Fibroblast of villous mesenchyme (primary cell): Measurements from ENCODE around the gene NOX1. TPM values are rescaled to one million over a fixed set of nuclear protein-coding genes. Genes with fewer than 3 reads are reported as not detected.

ENCODE experiments used
- DNase-seq: peaks from one replicate; pipeline ENCODE4 v3.0.0-alpha.2; 2010; ENCODE audit warnings: low read depth
- H3K4me3 ChIP-seq: 2 replicates; pipeline ENCODE4 v1.5.1; 2011; ENCODE audit warnings: low read depth, mild to moderate bottlenecking, low read length
- total RNA-seq: library from RNA; depleted of rRNA; stranded (reverse); fragments of >200 nt; gene quantifications from 2 replicates; pipeline ENCODE4 v1.2.3, GENCODE V29; 2012
- TF ChIP-seq, protein P1 (sequence below): IDR thresholded peaks from 2 replicates; pipeline ENCODE4 v1.5.1; 2012; ENCODE audit warnings: low read depth, mild to moderate bottlenecking, low read length; ENCODE audit not compliant: insufficient read depth

NOX1 gene
- total RNA-seq, result under 0.01 TPM in 1 of 2 replicates, not detected in the other

DNA sequence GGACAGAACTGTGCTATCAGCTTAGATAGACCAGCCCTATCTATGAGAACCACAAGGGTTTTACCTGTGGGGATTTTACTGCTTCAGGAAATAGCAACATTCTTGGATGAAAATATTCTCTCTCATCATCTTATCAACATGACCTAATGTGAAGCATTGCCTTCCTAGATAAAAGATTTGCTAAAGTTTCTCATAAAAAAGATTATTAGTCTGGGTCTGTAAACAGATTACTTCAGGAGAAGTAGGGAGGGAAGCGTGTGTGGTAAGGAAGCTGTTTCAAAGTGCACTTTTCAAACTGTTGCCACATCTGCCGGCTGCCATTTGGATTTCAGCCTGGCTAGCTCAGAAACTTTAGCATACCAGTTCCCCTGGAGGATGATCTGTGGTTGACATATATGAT, at the start of gene NOX1:
TSS of gene NOX1 (minus strand) at position 35 of the 400 bp plus-strand sequence. CDS start 220 bp downstream, outside the sequence.
- peak; percentile 38 for DNase-seq
- no peak within 1 kb of the TSS for H3K4me3 ChIP-seq
- TF ChIP-seq, protein P1, sequence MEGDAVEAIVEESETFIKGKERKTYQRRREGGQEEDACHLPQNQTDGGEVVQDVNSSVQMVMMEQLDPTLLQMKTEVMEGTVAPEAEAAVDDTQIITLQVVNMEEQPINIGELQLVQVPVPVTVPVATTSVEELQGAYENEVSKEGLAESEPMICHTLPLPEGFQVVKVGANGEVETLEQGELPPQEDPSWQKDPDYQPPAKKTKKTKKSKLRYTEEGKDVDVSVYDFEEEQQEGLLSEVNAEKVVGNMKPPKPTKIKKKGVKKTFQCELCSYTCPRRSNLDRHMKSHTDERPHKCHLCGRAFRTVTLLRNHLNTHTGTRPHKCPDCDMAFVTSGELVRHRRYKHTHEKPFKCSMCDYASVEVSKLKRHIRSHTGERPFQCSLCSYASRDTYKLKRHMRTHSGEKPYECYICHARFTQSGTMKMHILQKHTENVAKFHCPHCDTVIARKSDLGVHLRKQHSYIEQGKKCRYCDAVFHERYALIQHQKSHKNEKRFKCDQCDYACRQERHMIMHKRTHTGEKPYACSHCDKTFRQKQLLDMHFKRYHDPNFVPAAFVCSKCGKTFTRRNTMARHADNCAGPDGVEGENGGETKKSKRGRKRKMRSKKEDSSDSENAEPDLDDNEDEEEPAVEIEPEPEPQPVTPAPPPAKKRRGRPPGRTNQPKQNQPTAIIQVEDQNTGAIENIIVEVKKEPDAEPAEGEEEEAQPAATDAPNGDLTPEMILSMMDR, result no peak

DNA sequence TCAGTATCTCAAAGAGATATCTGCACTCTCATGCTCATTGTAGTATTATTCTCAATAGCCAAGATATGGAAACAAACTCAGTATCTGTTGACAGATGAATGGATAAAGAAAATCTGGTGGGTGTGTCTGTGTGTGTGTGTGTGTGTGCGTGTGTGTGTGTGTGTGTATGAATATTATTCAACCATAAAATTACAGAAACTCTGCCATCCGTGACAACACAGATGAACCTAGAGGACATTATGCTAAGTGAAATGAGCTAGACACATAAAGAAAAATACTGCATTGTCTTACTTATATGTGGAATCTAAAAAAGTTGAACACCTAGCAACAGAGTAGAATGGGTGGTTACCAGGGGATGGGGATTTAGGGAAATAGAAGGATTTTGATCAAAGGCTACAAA, 41.4 kb upstream of the NOX1 start:
- TF ChIP-seq, protein P1, result no peak
- no peak for DNase-seq
- H3K4me3 ChIP-seq, result no peak overlapping the region

DNA sequence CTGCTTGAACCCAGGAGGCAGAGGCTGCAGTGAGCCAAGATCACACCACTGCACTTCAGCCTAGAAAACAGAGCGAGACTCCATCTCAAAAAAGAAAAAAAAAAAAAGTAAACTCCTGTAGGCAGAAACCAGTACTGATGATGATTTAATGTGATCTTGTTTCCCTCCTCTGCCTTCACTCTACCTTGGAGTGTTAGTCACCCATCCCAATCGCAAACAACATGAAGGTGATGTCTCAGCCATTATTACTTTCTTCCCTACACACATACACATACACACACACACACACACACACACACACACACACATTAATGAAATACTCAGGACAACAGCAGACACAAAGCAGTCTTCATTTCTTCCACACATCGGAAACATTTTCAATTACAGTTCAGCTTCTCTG, 39.0 kb upstream of the NOX1 start:
- TF ChIP-seq, protein P1, result no peak
- no peak for DNase-seq
- H3K4me3 ChIP-seq, result no peak overlapping the region

DNA sequence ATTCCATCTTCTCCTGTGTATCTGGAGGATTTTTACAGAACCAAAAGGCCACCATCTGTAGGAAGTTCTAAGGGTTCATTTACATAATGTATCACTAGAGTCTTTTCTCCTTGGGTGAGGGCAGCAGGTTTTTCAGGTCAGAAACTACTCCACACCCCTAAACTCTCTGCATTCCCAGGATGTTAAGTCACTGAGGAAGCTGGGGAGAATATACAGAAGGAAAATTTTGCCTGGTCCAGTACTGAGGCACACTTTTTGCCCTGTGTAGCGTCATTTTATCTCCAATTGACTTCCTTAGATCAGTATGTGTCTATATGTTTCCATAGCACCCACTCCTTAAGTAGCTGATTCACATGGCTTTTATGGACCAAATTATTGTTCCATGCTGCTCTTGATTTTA, 37.6 kb upstream of the NOX1 start:
- TF ChIP-seq, protein P1, result no peak
- DNase-seq, result no peak
- no peak overlapping the region for H3K4me3 ChIP-seq

DNA sequence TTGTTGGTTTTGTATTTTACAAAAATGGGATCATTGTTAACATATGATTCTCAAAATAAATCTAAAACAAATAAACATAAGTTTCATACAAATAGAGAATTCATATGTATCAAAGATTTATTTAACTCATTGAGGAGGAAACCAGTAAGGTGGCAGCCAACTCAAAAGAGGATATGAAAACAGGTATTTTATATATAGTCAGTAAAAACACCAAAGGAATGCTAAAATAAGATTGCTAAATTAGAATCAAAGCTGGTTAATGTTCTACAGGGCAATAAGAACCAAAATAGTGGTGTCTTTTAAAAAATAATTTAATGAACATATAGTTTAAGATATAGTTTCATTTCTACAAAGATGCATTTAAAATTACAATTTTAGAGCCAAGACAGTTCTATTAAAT, 31.5 kb upstream of the NOX1 start:
- DNase-seq, result no peak
- H3K4me3 ChIP-seq, result no peak overlapping the region
- TF ChIP-seq, protein P1, result no peak

DNA sequence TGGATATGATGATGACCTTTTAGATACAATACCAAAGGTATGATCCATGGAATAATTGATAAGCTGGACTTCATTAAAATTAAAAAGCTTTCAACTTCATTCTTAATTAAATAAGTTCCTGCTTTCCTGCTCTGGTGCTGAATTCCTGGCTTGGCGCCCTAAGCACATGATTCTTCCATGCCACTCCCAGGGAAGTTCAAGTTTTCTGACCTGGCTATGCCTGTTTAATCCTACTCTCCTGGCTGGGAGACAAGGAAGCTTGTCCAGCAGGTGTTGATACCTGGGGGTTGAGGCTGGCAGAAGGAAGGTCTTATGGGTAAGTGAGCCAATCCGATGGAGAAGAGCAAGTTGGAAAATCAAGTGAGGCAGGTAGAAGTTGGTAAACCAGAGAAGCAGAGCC, 30.3 kb upstream of the NOX1 start:
- TF ChIP-seq, protein P1, result no peak
- no peak for DNase-seq
- no peak overlapping the region for H3K4me3 ChIP-seq

DNA sequence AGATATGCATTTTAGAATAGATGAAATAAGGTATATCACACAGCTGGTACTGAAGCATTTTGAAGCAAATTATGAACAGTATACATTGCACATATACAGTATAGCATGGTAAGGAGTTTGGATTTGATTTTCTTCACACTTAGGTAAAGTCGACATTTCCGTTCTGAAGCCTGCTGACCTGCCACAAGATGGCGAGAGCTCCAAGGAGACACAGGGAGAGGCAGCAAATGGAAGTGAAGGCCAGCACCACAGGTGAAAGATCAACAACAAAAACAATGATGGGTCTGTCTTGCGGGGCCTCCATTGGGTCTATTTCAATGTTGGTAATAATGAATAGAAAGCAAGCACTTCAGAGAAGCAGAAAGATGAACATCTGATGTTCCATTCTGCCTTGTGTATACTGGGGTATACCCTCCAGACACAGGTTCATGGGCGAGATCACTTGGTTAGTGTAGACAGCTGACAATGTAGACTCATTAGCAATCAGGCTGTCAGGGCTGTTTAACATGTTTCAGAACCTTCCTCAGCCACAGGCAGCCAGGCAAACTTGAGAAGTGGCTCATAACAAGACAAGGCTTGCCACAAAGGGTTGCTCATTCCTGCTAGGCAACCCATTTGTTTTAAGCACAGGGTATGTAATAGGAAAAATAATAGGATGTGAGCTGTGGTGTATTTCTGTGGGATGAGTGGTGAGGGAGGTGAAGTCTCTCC, 21.4 kb upstream of the NOX1 start:
- peak; percentile 44 for DNase-seq

More for the DNA sequence above, 21.4 kb upstream of the NOX1 start:
- H3K4me3 ChIP-seq, result no peak overlapping the region
- TF ChIP-seq, protein P1, result peak; percentile 68
